Trophoblast cell (in vitro differentiated cells and primary cell): ENCODE results near the gene PTPRN2.
"Not testable (repeated sequence)": the region's sequence is repeated elsewhere in the genome, so short reads cannot be mapped to it uniquely, and the experiment has no call there.

Experiments used
- DNase-seq, 2 donors: peaks; one replicate each; pipeline ENCODE4 v3.0.0-alpha.2; 2016
- H2AFZ ChIP-seq: 2 replicates; pipeline ENCODE4 v1.6.1; 2013; ENCODE audit warnings: low read length, moderate library complexity, mild to moderate bottlenecking; ENCODE audit not compliant: insufficient read depth, poor library complexity
- H2AK5ac ChIP-seq: 2 replicates; pipeline ENCODE4 v1.6.1; 2013; ENCODE audit warnings: mild to moderate bottlenecking, low read length
- H2BK120ac ChIP-seq: 2 replicates; pipeline ENCODE4 v1.6.1; 2013; ENCODE audit warnings: low read length, mild to moderate bottlenecking, moderate library complexity; ENCODE audit not compliant: insufficient read depth, poor library complexity
- H2BK12ac ChIP-seq: 2 replicates; pipeline ENCODE4 v1.6.1; 2013; ENCODE audit warnings: mild to moderate bottlenecking, low read length, moderate library complexity
- H2BK5ac ChIP-seq: 2 replicates; pipeline ENCODE4 v1.6.1; 2013; ENCODE audit warnings: low read length, low read depth, moderate library complexity, mild to moderate bottlenecking; ENCODE audit not compliant: poor library complexity
- H3K14ac ChIP-seq: 2 replicates; pipeline ENCODE4 v1.6.1; 2013; ENCODE audit warnings: mild to moderate bottlenecking, low read length
- H3K18ac ChIP-seq: 2 replicates; pipeline ENCODE4 v1.6.1; 2013; ENCODE audit warnings: mild to moderate bottlenecking, low read length
- H3K23ac ChIP-seq: 2 replicates; pipeline ENCODE4 v1.6.1; 2013; ENCODE audit warnings: low read length
- H3K27ac ChIP-seq: 2 replicates; pipeline ENCODE4 v1.5.1; 2013; ENCODE audit warnings: low read depth, mild to moderate bottlenecking, inconsistent platforms, low read length, moderate library complexity
- H3K27me3 ChIP-seq: 2 replicates; pipeline ENCODE4 v1.6.1; 2013; ENCODE audit warnings: inconsistent platforms, mild to moderate bottlenecking, low read length, moderate library complexity; ENCODE audit not compliant: insufficient read depth
- H3K36me3 ChIP-seq, 2 experiments: 1 replicate in 1 of 2; 2 replicates in 1 of 2; pipeline ENCODE4 v1.6.1; 2013; ENCODE audit warnings: low read length in 2 of 2, mild to moderate bottlenecking in 2 of 2, moderate library complexity in 1 of 2; ENCODE audit not compliant: insufficient read depth in 2 of 2, control insufficient read depth in 1 of 2
- H3K4ac ChIP-seq: 2 replicates; pipeline ENCODE4 v1.6.1; 2013; ENCODE audit warnings: low read depth, mild to moderate bottlenecking, low read length, moderate library complexity
- H3K4me1 ChIP-seq, 2 experiments: 1 replicate in 1 of 2; 2 replicates in 1 of 2; pipeline ENCODE4 v1.6.1; 2013; ENCODE audit warnings: low read length in 2 of 2, mild to moderate bottlenecking in 2 of 2, moderate library complexity in 1 of 2; ENCODE audit not compliant: insufficient read depth in 2 of 2, control insufficient read depth in 1 of 2
- H3K4me2 ChIP-seq: 2 replicates; pipeline ENCODE4 v1.6.1; 2013; ENCODE audit warnings: inconsistent platforms, mild to moderate bottlenecking, low read length, moderate library complexity
- H3K4me3 ChIP-seq: 2 replicates; pipeline ENCODE4 v1.5.1; 2013; ENCODE audit warnings: mild to moderate bottlenecking, low read depth, low read length, inconsistent platforms
- H3K79me1 ChIP-seq: one replicate; pipeline ENCODE4 v1.6.1; 2013; ENCODE audit warnings: low read length
- H3K79me2 ChIP-seq: 2 replicates; pipeline ENCODE4 v1.6.1; 2013; ENCODE audit warnings: low read length, mild to moderate bottlenecking; ENCODE audit not compliant: control insufficient read depth, insufficient read depth, poor library complexity
- H3K9ac ChIP-seq: 2 replicates; pipeline ENCODE4 v1.6.1; 2013; ENCODE audit warnings: mild to moderate bottlenecking, low read length
- H3K9me3 ChIP-seq: 2 replicates; pipeline ENCODE4 v1.6.1; 2013; ENCODE audit warnings: low read depth, mild to moderate bottlenecking, control low read depth, inconsistent platforms, low read length; ENCODE audit not compliant: insufficient read depth
- H4K12ac ChIP-seq: 2 replicates; pipeline ENCODE4 v1.6.1; 2013; ENCODE audit warnings: low read depth, mild to moderate bottlenecking, low read length, moderate library complexity
- H4K8ac ChIP-seq: 2 replicates; pipeline ENCODE4 v1.6.1; 2013; ENCODE audit warnings: low read depth, mild to moderate bottlenecking, low read length, moderate library complexity
- H4K91ac ChIP-seq: one replicate; pipeline ENCODE4 v1.6.1; 2013; ENCODE audit warnings: low read depth, mild to moderate bottlenecking, low read length, moderate library complexity
- WGBS: extraction: QIAGEN DNeasy Blood & Tissue Kit; methylation state at CpG from one replicate; pipeline ENCODE4 v1.1.7; 2013; ENCODE audit warnings: missing lambda C conversion rate; ENCODE audit not compliant: insufficient read length, insufficient coverage; ENCODE audit errors: extremely low coverage; 5-methylcytosine and 5-hydroxymethylcytosine counted together

The PTPRN2 gene

DNA sequence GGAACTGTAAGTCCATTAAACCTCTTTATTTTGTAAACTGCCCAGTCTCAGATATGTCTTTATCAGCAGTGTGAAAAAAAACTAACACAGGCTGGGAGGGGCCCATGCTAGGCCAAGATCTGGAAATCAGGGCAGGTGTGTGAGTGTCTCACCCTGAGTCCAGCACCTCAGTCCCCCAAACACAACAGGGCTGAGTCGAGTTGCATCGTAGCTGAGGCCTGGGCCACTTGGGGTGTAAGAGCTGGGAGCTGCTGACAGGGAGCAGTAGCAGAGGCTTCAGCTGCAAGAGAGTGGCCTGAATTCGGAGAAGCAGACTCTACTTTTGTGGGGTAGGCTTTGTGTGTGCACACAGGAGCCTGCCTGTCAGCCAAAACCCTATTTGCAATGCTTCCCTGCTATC is 553.1 kb downstream of the PTPRN2 start:
- Histone ChIP-seq H4K8ac (no peak overlapping the region), H2BK120ac (no peak overlapping the region), H3K27ac (no peak overlapping the region), H3K18ac (no peak overlapping the region), H2BK5ac (no peak overlapping the region), H3K79me1 (no peaks in the 10 kb centered on the region), H3K23ac (no peak overlapping the region), H4K12ac (no peak overlapping the region), H3K9ac (no peak overlapping the region), H3K9me3 (peaks cover 28% of the 10 kb centered on the region), H3K14ac (no peak overlapping the region), H3K4me2 (no peak overlapping the region), H2AK5ac (no peak overlapping the region), H4K91ac (no peak overlapping the region), H3K79me2 (no peaks in the 10 kb centered on the region), H3K27me3 (no peaks in the 10 kb centered on the region), H2BK12ac (no peak overlapping the region), H3K4me1 (no peaks in the 10 kb centered on the region), H3K36me3 (peaks cover 0 to 1% of the 10 kb centered on the region in 2 experiments), H3K4me3 (no peak overlapping the region), H3K4ac (no peak overlapping the region), H2AFZ (no peak overlapping the region)
- WGBS: no CpG with 5 or more reads among the region's 3 CpGs
- no peak for DNase-seq

DNA sequence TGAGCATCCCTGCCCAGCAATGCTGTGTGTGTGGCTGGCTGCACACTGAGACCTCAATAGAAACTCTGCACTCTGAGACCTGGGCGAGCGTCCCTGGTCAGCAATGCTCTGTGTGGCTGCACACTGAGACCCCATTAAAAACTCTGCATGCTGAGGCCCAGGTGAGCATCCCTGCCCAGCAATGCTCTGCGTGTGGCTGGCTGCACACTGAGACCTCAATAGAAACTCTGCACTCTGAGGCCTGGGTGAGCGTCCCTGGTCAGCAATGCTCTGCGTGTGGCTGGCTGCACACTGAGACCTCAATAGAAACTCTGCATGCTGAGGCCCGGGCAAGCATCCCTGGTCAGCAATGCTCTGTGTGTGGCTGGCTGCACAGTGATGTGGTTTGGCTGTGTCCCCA is 553.7 kb downstream of the PTPRN2 start:
- H4K12ac ChIP-seq, H3K27ac ChIP-seq, H3K14ac ChIP-seq, H3K36me3 ChIP-seq, H2BK120ac ChIP-seq, H4K91ac ChIP-seq, H2AFZ ChIP-seq, H3K9ac ChIP-seq, H3K27me3 ChIP-seq, H3K79me2 ChIP-seq, H3K4me2 ChIP-seq, DNase-seq, H2BK12ac ChIP-seq, H3K4me1 ChIP-seq, H3K4me3 ChIP-seq, H4K8ac ChIP-seq, H2AK5ac ChIP-seq, H3K4ac ChIP-seq, H3K18ac ChIP-seq, H3K79me1 ChIP-seq, H3K23ac ChIP-seq, H2BK5ac ChIP-seq: not testable (repeated sequence)
- no CpG with 5 or more reads among the region's 6 CpGs for WGBS
- H3K9me3 ChIP-seq: peaks cover 26% of the 10 kb centered on the region

DNA sequence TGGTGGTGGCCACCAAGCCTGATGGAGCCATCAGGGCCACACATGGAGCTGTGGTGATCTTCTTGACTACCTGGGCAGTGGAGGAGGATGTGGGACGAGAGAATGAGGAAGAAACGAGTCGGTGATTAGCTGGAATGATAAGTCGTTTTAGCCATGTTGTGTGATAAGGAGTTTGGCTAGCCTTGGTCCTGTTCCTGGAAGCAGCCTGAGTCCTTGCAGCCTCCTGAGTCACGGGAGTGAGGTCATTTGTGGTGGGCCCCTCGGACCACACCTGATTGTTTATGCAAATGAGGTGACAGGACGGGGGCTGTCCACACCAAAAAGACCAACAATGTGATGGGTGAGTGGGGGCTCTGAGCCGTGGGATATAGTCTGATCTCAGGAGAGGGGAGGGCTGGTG is 554.4 kb downstream of the PTPRN2 start:
- no peak for DNase-seq
- H3K79me1 ChIP-seq: no peaks in the 10 kb centered on the region
- no peak overlapping the region for H2AFZ ChIP-seq
- no peak overlapping the region for H3K4ac ChIP-seq
- H2BK5ac ChIP-seq: no peak overlapping the region
- no peak overlapping the region for H3K14ac ChIP-seq
- H4K12ac ChIP-seq: no peak overlapping the region
- H3K4me1 ChIP-seq: no peaks in the 10 kb centered on the region
- peaks cover 26% of the 10 kb centered on the region for H3K9me3 ChIP-seq
- peaks cover 0 to 1% of the 10 kb centered on the region in 2 experiments for H3K36me3 ChIP-seq
- no peak overlapping the region for H4K91ac ChIP-seq
- no peak overlapping the region for H3K4me3 ChIP-seq
- no peak overlapping the region for H3K27ac ChIP-seq
- WGBS: 100% methylated on average over 4 of the region's 8 CpGs
- H3K4me2 ChIP-seq: no peak overlapping the region
- H3K9ac ChIP-seq: no peak overlapping the region
- H3K79me2 ChIP-seq: no peaks in the 10 kb centered on the region
- H3K23ac ChIP-seq: no peak overlapping the region
- no peak overlapping the region for H2AK5ac ChIP-seq
- no peak overlapping the region for H4K8ac ChIP-seq
- H3K27me3 ChIP-seq: no peaks in the 10 kb centered on the region
- H2BK120ac ChIP-seq: no peak overlapping the region
- no peak overlapping the region for H2BK12ac ChIP-seq
- no peak overlapping the region for H3K18ac ChIP-seq

DNA sequence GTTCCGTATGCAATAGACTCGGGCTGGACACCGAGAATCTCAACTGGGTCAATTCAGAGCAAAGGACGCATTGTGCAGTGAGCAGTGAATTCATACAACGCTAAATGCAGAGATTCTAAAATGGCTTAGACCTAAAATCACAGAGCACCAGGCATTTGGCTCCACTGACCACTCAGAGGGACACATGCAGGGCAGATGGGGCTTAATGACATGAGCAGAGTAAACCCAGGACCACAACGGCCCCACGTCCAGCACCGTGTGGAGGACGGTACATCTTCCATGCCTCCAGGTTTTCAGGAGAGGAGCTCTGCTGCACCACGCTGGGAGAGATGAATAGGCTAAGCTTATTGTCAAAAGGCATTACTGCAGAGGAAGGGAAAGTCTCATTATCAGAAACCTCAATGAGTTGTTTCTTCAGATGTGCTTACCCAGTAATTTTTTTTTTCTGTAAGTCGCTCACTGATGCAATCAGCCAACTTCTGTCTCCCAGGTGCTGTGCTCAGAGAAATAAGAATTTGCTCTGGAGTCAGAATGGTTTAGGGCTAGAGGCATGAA is 555.0 kb downstream of the PTPRN2 start:
- H3K9me3 ChIP-seq: peaks cover 24% of the 10 kb centered on the region
- H3K9ac ChIP-seq: no peak overlapping the region
- no peak overlapping the region for H3K4me3 ChIP-seq
- no CpG with 5 or more reads among the region's 11 CpGs for WGBS
- no peak for DNase-seq
- no peak overlapping the region for H2AFZ ChIP-seq
- peaks cover 0 to 1% of the 10 kb centered on the region in 2 experiments for H3K36me3 ChIP-seq
- no peak overlapping the region for H2BK120ac ChIP-seq
- H2BK12ac ChIP-seq: no peak overlapping the region
- H4K91ac ChIP-seq: no peak overlapping the region
- no peak overlapping the region for H4K8ac ChIP-seq
- no peaks in the 10 kb centered on the region for H3K4me1 ChIP-seq
- no peak overlapping the region for H3K14ac ChIP-seq
- H3K27ac ChIP-seq: no peak overlapping the region
- H2BK5ac ChIP-seq: no peak overlapping the region
- H3K4me2 ChIP-seq: no peak overlapping the region
- H3K4ac ChIP-seq: no peak overlapping the region
- H4K12ac ChIP-seq: no peak overlapping the region
- no peaks in the 10 kb centered on the region for H3K27me3 ChIP-seq
- no peak overlapping the region for H3K18ac ChIP-seq
- no peaks in the 10 kb centered on the region for H3K79me1 ChIP-seq
- no peaks in the 10 kb centered on the region for H3K79me2 ChIP-seq
- H2AK5ac ChIP-seq: no peak overlapping the region
- H3K23ac ChIP-seq: no peak overlapping the region
